Measurements from ENCODE around the gene ATG9A.
A peak's percentile ranks its signal among the peaks of the same experiment; 100 is the strongest.

ATG9A gene

GRCh38 chr2:219171231-219171651 is 58.2 kb downstream of the ATG9A start:
- no peak overlapping the region for H3K4me3 ChIP-seq (ENCODE audit: low read length)
- DNase-seq (ENCODE audit: low read depth), result peak; percentile 62
- TF ChIP-seq, protein P1, sequence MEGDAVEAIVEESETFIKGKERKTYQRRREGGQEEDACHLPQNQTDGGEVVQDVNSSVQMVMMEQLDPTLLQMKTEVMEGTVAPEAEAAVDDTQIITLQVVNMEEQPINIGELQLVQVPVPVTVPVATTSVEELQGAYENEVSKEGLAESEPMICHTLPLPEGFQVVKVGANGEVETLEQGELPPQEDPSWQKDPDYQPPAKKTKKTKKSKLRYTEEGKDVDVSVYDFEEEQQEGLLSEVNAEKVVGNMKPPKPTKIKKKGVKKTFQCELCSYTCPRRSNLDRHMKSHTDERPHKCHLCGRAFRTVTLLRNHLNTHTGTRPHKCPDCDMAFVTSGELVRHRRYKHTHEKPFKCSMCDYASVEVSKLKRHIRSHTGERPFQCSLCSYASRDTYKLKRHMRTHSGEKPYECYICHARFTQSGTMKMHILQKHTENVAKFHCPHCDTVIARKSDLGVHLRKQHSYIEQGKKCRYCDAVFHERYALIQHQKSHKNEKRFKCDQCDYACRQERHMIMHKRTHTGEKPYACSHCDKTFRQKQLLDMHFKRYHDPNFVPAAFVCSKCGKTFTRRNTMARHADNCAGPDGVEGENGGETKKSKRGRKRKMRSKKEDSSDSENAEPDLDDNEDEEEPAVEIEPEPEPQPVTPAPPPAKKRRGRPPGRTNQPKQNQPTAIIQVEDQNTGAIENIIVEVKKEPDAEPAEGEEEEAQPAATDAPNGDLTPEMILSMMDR (conservative IDR thresholded peaks at IDR 0.05; ENCODE audit: low read depth, low read length), result peak; percentile 81

GRCh38 chr2:219169930-219170654 is 59.3 kb downstream of the ATG9A start, which contains the start of gene SLC23A3:
TSS of gene SLC23A3 (minus strand) at chr2:219170029. CDS start at chr2:219169984, 45 bp downstream.
- H3K4me3 ChIP-seq (ENCODE audit: low read length), result no peak within 1 kb of the TSS
- DNase-seq (ENCODE audit: low read depth), result no peak
- TF ChIP-seq, protein P1 (conservative IDR thresholded peaks at IDR 0.05; ENCODE audit: low read depth, low read length), result no peak

Data from retinal pigment epithelial cell (primary cell).